GM12878 (cell line): Measurements from ENCODE around the gene OVCA2. TPM values are rescaled to one million over a fixed set of nuclear protein-coding genes. Genes with fewer than 3 reads are reported as not detected.

Experiments used
- ATAC-seq: fragments of 200-7000 bp; cut with Tn5 transposase; 3 replicates; pipeline ENCODE4 v1.9.1; 2020; ENCODE audit warnings: mild to moderate bottlenecking, moderate library complexity
- BruUV-seq: library from RNA; stranded (reverse); fragments of 400-500 nt; replicated peaks from 2 replicates; lab custom pipeline; 2021; lab: Mats Ljungman, UMichigan
- CTCF ChIA-PET: fragments of 300-600 bp; sonication (Branson Sonifier 250); formaldehyde crosslinking; extraction: SDS; loops from one replicate; lab custom pipeline; 2021; ENCODE audit warnings: inconsistent platforms; lab: Yijun Ruan, JAX
- POLR2A ChIA-PET: fragments of 350-600 bp; formaldehyde crosslinking; extraction: SDS; loops from one replicate; lab custom pipeline; 2021; ENCODE audit warnings: inconsistent platforms; lab: Charles Lee
- RAD21 ChIA-PET: fragments of 300-600 bp; sonication (Branson Sonifier 250); formaldehyde crosslinking; loops from one replicate; lab custom pipeline; 2023; ENCODE audit warnings: antibody characterized with exemption; ENCODE audit not compliant: unreplicated experiment; lab: Charles Lee
- SMC1A ChIA-PET: fragments of 300-600 bp; sonication (Branson Sonifier 250); formaldehyde crosslinking; loops from one replicate; lab custom pipeline; 2023; ENCODE audit not compliant: unreplicated experiment, uncharacterized antibody; lab: Charles Lee
- DNase-seq: peaks from one replicate; pipeline ENCODE4 v3.0.0-alpha.2; 2011; ENCODE audit warnings: low read depth, low spot score
- FAIRE-seq: peaks from 3 replicates; lab custom pipeline; 2011; peaks lifted over from hg19 to GRCh38; lab: Jason Lieb, UNC
- H2AFZ ChIP-seq: 2 replicates; pipeline ENCODE4 v1.6.0; 2011; ENCODE audit warnings: low read depth, low read length, control low read depth; ENCODE audit not compliant: control insufficient read depth
- H3K27ac ChIP-seq: 2 replicates; pipeline ENCODE4 v1.5.1; 2011; ENCODE audit warnings: control low read depth; ENCODE audit not compliant: control insufficient read depth, insufficient read depth
- H3K27me3 ChIP-seq, 2 experiments: replicated peaks in 1 of 2; 2 replicates each; pipeline versions ENCODE4 v1.6.0 to v1.6.1; 2011; ENCODE audit warnings: low read length in 1 of 2; ENCODE audit not compliant: control insufficient read depth in 2 of 2, insufficient read depth in 2 of 2
- H3K36me3 ChIP-seq, 2 experiments: 2 replicates each; pipeline ENCODE4 v1.5.1; 2011; ENCODE audit warnings: low read length in 1 of 2; ENCODE audit not compliant: control insufficient read depth in 2 of 2, insufficient read depth in 2 of 2
- H3K4me1 ChIP-seq: 2 replicates; pipeline ENCODE4 v1.6.1; 2011; ENCODE audit warnings: mild to moderate bottlenecking, low read length, moderate library complexity, mixed read lengths; ENCODE audit not compliant: control insufficient read depth, insufficient read depth
- H3K4me2 ChIP-seq: 2 replicates; pipeline ENCODE4 v1.6.0; 2011; ENCODE audit warnings: control low read depth; ENCODE audit not compliant: control insufficient read depth, insufficient read depth
- H3K4me3 ChIP-seq: fragments of 200-600 bp; sonication (generic); 2 replicates; pipeline ENCODE4 v1.5.1; 2016
- H3K79me2 ChIP-seq: 2 replicates; pipeline ENCODE4 v1.6.0; 2011; ENCODE audit warnings: low read length; ENCODE audit not compliant: control insufficient read depth, insufficient read depth
- H3K9ac ChIP-seq: 2 replicates; pipeline ENCODE4 v1.8.0; 2011; ENCODE audit warnings: low read length, control low read depth, mixed read lengths; ENCODE audit not compliant: control insufficient read depth, insufficient read depth
- H3K9me3 ChIP-seq: replicated peaks from 3 replicates; pipeline ENCODE4 v1.5.1; 2011; ENCODE audit warnings: mild to moderate bottlenecking, low read length; ENCODE audit not compliant: control insufficient read depth, insufficient read depth
- H4K20me1 ChIP-seq: 2 replicates; pipeline ENCODE4 v1.6.0; 2011; ENCODE audit not compliant: control insufficient read depth, insufficient read depth
- ASH2L ChIP-seq: fragments of 300-600, 200-600 bp; sonication (generic); IDR thresholded peaks from 2 replicates; pipeline ENCODE4 v1.6.1; 2017; ENCODE audit warnings: low read depth, mild to moderate bottlenecking, borderline replicate concordance
- ELK1 ChIP-seq: IDR thresholded peaks from 2 replicates; pipeline ENCODE4 v1.6.1; 2012; ENCODE audit warnings: low read depth, low read length, improper control_type of control experiment
- FOS ChIP-seq: IDR thresholded peaks from 3 replicates; pipeline ENCODE4 v1.6.1; 2011; ENCODE audit warnings: borderline replicate concordance; ENCODE audit not compliant: insufficient read length; ENCODE audit errors: extremely low read depth
- HDAC2 ChIP-seq: fragments of 200-600 bp; sonication (generic); IDR thresholded peaks from 2 replicates; pipeline ENCODE4 v1.6.1; 2017
- HDAC6 ChIP-seq: fragments of 200-600 bp; sonication (generic); IDR thresholded peaks from one replicate; pipeline ENCODE4 v1.8.0; 2017; ENCODE audit warnings: antibody characterized with exemption; ENCODE audit not compliant: unreplicated experiment
- HDGF ChIP-seq: fragments of 450-650 bp; IDR thresholded peaks from 2 replicates; pipeline ENCODE4 v1.6.1; 2016; ENCODE audit warnings: antibody characterized with exemption
- IRF4 ChIP-seq: IDR thresholded peaks from 2 replicates; pipeline ENCODE4 v1.6.1; 2011; ENCODE audit warnings: low read depth, low read length
- NFXL1 ChIP-seq: fragments of 450-650 bp; IDR thresholded peaks from 2 replicates; pipeline ENCODE4 v1.6.1; 2017; ENCODE audit warnings: antibody characterized with exemption, mild to moderate bottlenecking, borderline replicate concordance
- RUNX3 ChIP-seq: IDR thresholded peaks from 2 replicates; pipeline ENCODE4 v1.6.1; 2012; ENCODE audit warnings: low read length, inconsistent platforms
- SIX5 ChIP-seq: IDR thresholded peaks from 2 replicates; pipeline ENCODE4 v1.6.1; 2011; ENCODE audit warnings: mild to moderate bottlenecking, low read depth, low read length, moderate library complexity; ENCODE audit not compliant: severe bottlenecking
- SKIL ChIP-seq: fragments of 450-650 bp; IDR thresholded peaks from 2 replicates; pipeline ENCODE4 v1.6.1; 2017; ENCODE audit warnings: mild to moderate bottlenecking, low read depth, inconsistent platforms; ENCODE audit not compliant: poor library complexity, severe bottlenecking
- SUPT20H ChIP-seq: IDR thresholded peaks from 2 replicates; pipeline ENCODE4 v1.6.1; 2011; ENCODE audit warnings: low read depth, mild to moderate bottlenecking, low read length, moderate library complexity, borderline replicate concordance; ENCODE audit not compliant: control insufficient read depth
- TBL1XR1 ChIP-seq: IDR thresholded peaks from 2 replicates; pipeline ENCODE4 v1.6.1; 2012; ENCODE audit warnings: low read depth, low read length, improper control_type of control experiment
- TCF3 ChIP-seq: IDR thresholded peaks from 2 replicates; pipeline ENCODE4 v1.6.1; 2012; ENCODE audit warnings: low read depth, mild to moderate bottlenecking, low read length, borderline replicate concordance; ENCODE audit not compliant: insufficient read depth
- YBX1 ChIP-seq: fragments of 450-650 bp; IDR thresholded peaks from 2 replicates; pipeline ENCODE4 v1.6.1; 2016; ENCODE audit warnings: antibody characterized with exemption
- ZBTB33 ChIP-seq: fragments of 450-650 bp; IDR thresholded peaks from 2 replicates; pipeline ENCODE4 v1.6.1; 2017; ENCODE audit warnings: mild to moderate bottlenecking
- ZNF217 ChIP-seq: fragments of 450-650 bp; IDR thresholded peaks from 2 replicates; pipeline ENCODE4 v1.6.1; 2017; ENCODE audit warnings: antibody characterized with exemption, mild to moderate bottlenecking
- WGBS: methylation state at CpG from one replicate; pipeline ENCODE4 v1.1.6; 2016; ENCODE audit warnings: low lambda C conversion rate; ENCODE audit not compliant: insufficient replicate concordance, insufficient coverage; ENCODE audit errors: missing lambda C conversion rate; 5-methylcytosine and 5-hydroxymethylcytosine counted together
- in situ Hi-C: fragments of 300-500 bp; cut with MboI; formaldehyde crosslinking; loops from 9 replicates; pipeline ENCODE4 v1.14.3; 2018; ENCODE audit warnings: mixed read lengths
- intact Hi-C: fragments of 100-400 bp; cut with micrococcal nuclease; formaldehyde crosslinking; loops from one replicate; pipeline ENCODE4 v1.14.2; 2022; ENCODE audit not compliant: unreplicated experiment
- polyA plus RNA-seq, 11 experiments: library from polyadenylated mRNA; depleted of rRNA in 4 of 11; unstranded in 6 of 11; stranded (reverse) in 5 of 11; fragments of >200 nt; fragmentation: Nextera tagmentation in 4 of 11; fragmentation: Illumina TruSeq in 1 of 11; extraction: Ambion mirVana in 4 of 11; extraction: Trizol in 1 of 11; gene quantifications; 1 replicate in 1 of 11; 2 replicates in 10 of 11; pipeline versions ENCODE4 v1.2.1 to v1.2.3, GENCODE V29; 2011 to 2016; ENCODE audit warnings: inconsistent platforms in 2 of 11, missing spikeins in 2 of 11, low read depth in 1 of 11
- total RNA-seq, 4 experiments: library from RNA; depleted of rRNA in 3 of 4; stranded (reverse); fragments of >200 nt in 3 of 4; fragmentation: Illumina TruSeq in 1 of 4; extraction: Trizol in 1 of 4; gene quantifications; 2 replicates each; pipeline versions ENCODE4 v1.2.1 to v1.2.3, GENCODE V29; 2013 to 2021
- TF ChIP-seq, protein P1 (sequence below): IDR thresholded peaks from 2 replicates; pipeline ENCODE4 v1.6.1; 2011; ENCODE audit warnings: low read depth, mild to moderate bottlenecking, low read length, moderate library complexity, borderline replicate concordance; ENCODE audit errors: extremely low read depth

OVCA2 gene
- total and polyA plus RNA-seq, 10 of the 15 experiments (the other 5 are each of a cell fraction or from before 2014, with no cell fraction given), result 6.1 to 75.3 (median 40.7) TPM

- Histone ChIP-seq H3K4me2 (no peak overlapping the region), H3K9me3 (no peaks in the 10 kb centered on the region), H3K27ac (no peak overlapping the region), H3K4me1 (no peaks in the 10 kb centered on the region), H3K36me3 (no peaks in the 10 kb centered on the region), H3K4me3 (no peak overlapping the region), H4K20me1 (no peaks in the 10 kb centered on the region), H3K9ac (no peak overlapping the region), H3K27me3 (peaks cover 1 to 3% of the 10 kb centered on the region in 2 experiments; a peak in 3 of 4 replicates), H2AFZ (no peak overlapping the region), H3K79me2 (no peaks in the 10 kb centered on the region)
- WGBS, result 60% methylated on average over 14 of the region's 16 CpGs
- no TSS peak for BruUV-seq
- intact Hi-C loops, result no loop called here
- ATAC-seq, result no peak
- ChIA-PET CTCF (no interaction called here), RAD21 (interaction anchor here (0.6 kb wide), 1 partner anchor 166 kb away, joined by 3 read pairs; no protein-coding TSS in a partner anchor), POLR2A (interaction anchor here (0.7 kb wide), 1 partner anchor 87 kb away, joined by 4 read pairs; no protein-coding TSS in a partner anchor), SMC1A (no interaction called here)
- in situ Hi-C loops, result no loop called here
- DNase-seq, result no peak
- no peak for FAIRE-seq
- TF ChIP-seq TBL1XR1 (no peak), ELK1 (no peak), RUNX3 (no peak), ZNF217 (no peak), TCF3 (no peak), YBX1 (no peak), HDAC6 (no peak), SKIL (no peak), IRF4 (no peak), ASH2L (no peak), NFXL1 (no peak), SUPT20H (no peak), HDAC2 (no peak), SIX5 (no peak), FOS (no peak), ZBTB33 (no peak), HDGF (no peak)
- TF ChIP-seq, protein P1, sequence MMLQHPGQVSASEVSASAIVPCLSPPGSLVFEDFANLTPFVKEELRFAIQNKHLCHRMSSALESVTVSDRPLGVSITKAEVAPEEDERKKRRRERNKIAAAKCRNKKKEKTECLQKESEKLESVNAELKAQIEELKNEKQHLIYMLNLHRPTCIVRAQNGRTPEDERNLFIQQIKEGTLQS, result no peak
Measured at GRCh38 chr17:1995321-1995892, 46.4 kb upstream of the OVCA2 start.
